AG04449 (cell line): Measurements from ENCODE around the gene LRRC23.
A peak's percentile ranks its signal among the peaks of the same experiment; 100 is the strongest.

Experiments
- CTCF ChIA-PET: fragments of 350-600 bp; formaldehyde crosslinking; extraction: SDS; loops from one replicate; lab custom pipeline; 2021; ENCODE audit warnings: antibody characterized with exemption; lab: Yijun Ruan, JAX
- POLR2A ChIA-PET: fragments of 400-600, 350-600 bp; formaldehyde crosslinking; extraction: SDS; loops from one replicate; lab custom pipeline; 2020; ENCODE audit warnings: antibody characterized with exemption, inconsistent platforms; lab: Yijun Ruan, JAX
- DNase-seq: peaks from one replicate; pipeline ENCODE4 v3.0.0-alpha.2; 2010; ENCODE audit warnings: low read depth, low spot score
- H3K4me3 ChIP-seq: 2 replicates; pipeline ENCODE4 v1.5.1; 2011; ENCODE audit warnings: low read depth, mild to moderate bottlenecking, control low read depth, low read length
- CTCF ChIP-seq: IDR thresholded peaks from one replicate; pipeline ENCODE4 v1.5.1; 2011; ENCODE audit warnings: mild to moderate bottlenecking, moderate library complexity, low read length, control low read depth, inconsistent platforms; ENCODE audit not compliant: insufficient read depth; ENCODE audit errors: missing control alignments

LRRC23 gene, protein sequence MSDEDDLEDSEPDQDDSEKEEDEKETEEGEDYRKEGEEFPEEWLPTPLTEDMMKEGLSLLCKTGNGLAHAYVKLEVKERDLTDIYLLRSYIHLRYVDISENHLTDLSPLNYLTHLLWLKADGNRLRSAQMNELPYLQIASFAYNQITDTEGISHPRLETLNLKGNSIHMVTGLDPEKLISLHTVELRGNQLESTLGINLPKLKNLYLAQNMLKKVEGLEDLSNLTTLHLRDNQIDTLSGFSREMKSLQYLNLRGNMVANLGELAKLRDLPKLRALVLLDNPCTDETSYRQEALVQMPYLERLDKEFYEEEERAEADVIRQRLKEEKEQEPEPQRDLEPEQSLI

GRCh38 chr12:6904280-6905276 lies at the start of gene LRRC23:
Gene LRRC23 (plus strand): TSS chr12:6904822. CDS start chr12:6905634, 812 bp downstream.
- peak; percentile 55 for DNase-seq
- ChIA-PET POLR2A (interaction anchor here (0.6 to 1.6 kb wide), 3 partner anchors 13 to 236 kb away, joined by 3 to 6 read pairs (median 3); partner anchors contain the start of gene SPSB2), CTCF (interaction anchor here (0.9 to 5.4 kb wide), 9 partner anchors 7 to 208 kb away, joined by 3 to 53 read pairs (median 7); partner anchors contain the start of gene SPSB2)
- TF ChIP-seq CTCF: no peak
- peak within 1 kb of the TSS; percentile 92 for H3K4me3 ChIP-seq

- POLR2A ChIA-PET: interaction anchor here (8.8 kb wide), 1 partner anchor 14 kb away, joined by 164 read pairs; the partner anchor contains the start of genes SPSB2 and TPI1
- no peak for DNase-seq
- H3K4me3 ChIP-seq: no peak overlapping the region
- CTCF ChIA-PET: interaction anchor here (0.8 to 18.1 kb wide), 5 partner anchors 9 to 36 kb away, joined by 3 to 316 read pairs (median 43); partner anchors contain the start of genes P3H3, SPSB2 and TPI1
- TF ChIP-seq CTCF: no peak
Measured at GRCh38 chr12:6855322-6855721, 49.3 kb upstream of the LRRC23 start.

- ChIA-PET CTCF (interaction anchor here (0.6 to 4.4 kb wide), 2 partner anchors 12 to 25 kb away, joined by 3 to 39 read pairs; partner anchors contain the start of gene SPSB2), POLR2A (interaction anchor here (1.1 kb wide), 1 partner anchor 9 kb away, joined by 4 read pairs; the partner anchor contains the start of gene TPI1)
- H3K4me3 ChIP-seq: no peak overlapping the region
- DNase-seq: no peak
- no peak for TF ChIP-seq CTCF
Measured at GRCh38 chr12:6858799-6859198, 45.8 kb upstream of the LRRC23 start.

- ChIA-PET POLR2A (interaction anchor here (1.0 kb wide), 1 partner anchor 9 kb away, joined by 3 read pairs; no protein-coding TSS in a partner anchor), CTCF (interaction anchor here (4.4 kb wide), 1 partner anchor 10 kb away, joined by 39 read pairs; the partner anchor contains the start of gene SPSB2)
- no peak for TF ChIP-seq CTCF
- no peak overlapping the region for H3K4me3 ChIP-seq
- DNase-seq: no peak
Measured at GRCh38 chr12:6860116-6860515, 44.5 kb upstream of the LRRC23 start.

- CTCF ChIA-PET: interaction anchor here (4.4 kb wide), 1 partner anchor 10 kb away, joined by 39 read pairs; the partner anchor contains the start of gene SPSB2
- H3K4me3 ChIP-seq: no peak overlapping the region
- POLR2A ChIA-PET: no interaction called here
- no peak for DNase-seq
- no peak for TF ChIP-seq CTCF
Measured at GRCh38 chr12:6860942-6861341, 43.7 kb upstream of the LRRC23 start.
